ENCODE data around the gene ANK3.

ANK3 gene

DNA sequence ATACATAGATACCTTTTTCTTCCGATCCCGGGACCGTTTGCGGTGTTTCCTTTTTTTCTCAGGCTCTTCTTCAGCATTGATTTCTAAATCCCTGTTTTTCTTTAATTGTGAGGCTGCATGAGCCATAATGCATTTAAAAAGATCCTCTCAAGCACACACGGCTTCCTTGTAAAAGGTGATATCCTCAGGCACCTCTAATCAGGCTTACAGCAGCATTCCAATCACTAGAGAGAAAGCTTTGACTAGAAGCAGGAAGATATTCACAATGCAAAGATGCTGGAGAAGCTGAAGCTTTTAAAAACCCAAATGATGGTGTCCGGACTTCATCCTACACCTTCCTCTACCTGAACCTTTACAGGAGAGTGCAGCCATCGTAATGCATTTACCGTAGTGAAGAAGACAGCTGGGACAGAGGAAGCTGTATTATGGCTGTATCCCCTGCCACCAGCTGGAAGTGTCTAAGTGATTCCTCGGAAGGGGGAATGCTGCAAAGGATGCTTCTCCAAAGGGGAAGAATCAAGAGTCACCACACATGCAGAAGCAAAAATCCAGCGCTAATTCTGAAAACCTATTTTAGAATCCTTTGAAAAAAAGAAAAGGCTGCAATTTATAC lies at the start of gene ANK3:
Gene ANK3, minus strand, starts transcription at position 463 of the 613 bp plus-strand sequence. Its CDS starts 337 bp downstream, at position 126.
- Mint-ChIP-seq H3K27ac (no peak within 1 kb of the TSS), H3K27me3 (no peaks in the 10 kb centered on the region), H3K9me3 (no peaks in the 10 kb centered on the region), H3K4me1 (ENCODE audit: low read depth) (no peaks in the 10 kb centered on the region), H3K36me3 (ENCODE audit: low read depth) (no peaks in the 10 kb centered on the region), H3K4me3 (no peak within 1 kb of the TSS)

DNA sequence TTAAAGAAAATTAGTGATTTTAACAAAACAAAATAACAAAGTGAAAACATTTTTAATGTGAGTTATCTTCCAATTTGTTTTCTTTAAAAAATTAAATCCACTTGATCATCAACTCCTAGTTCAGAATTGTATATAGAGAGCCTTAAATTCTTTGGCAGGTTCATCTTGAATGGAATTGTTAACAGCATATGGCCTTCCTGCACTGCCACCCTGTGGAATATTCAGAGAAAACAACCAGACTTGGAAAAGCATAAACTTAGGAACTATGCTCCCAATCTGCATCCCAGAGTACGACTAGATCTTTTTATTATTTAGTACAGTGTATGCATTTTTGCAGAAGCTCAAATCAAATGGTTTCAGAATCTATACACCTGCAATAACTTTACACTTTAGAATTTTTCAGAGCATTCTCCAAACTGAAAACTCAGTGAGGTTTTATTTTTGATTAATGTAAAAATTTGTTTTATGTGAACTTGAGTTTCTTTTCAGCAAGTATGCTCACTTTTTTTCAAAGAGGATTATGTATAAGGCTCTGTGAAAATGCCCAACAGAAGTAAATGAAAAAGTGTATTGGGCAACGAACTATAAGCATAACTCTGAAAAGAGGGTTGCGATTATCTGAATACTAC lies 44.9 kb upstream of the ANK3 start:
- H3K9me3 Mint-ChIP-seq: no peaks in the 10 kb centered on the region
- H3K36me3 Mint-ChIP-seq (ENCODE audit: low read depth): no peaks in the 10 kb centered on the region
- H3K27me3 Mint-ChIP-seq: no peaks in the 10 kb centered on the region
- H3K4me3 Mint-ChIP-seq: no peak overlapping the region
- H3K27ac Mint-ChIP-seq: no peak overlapping the region
- no peaks in the 10 kb centered on the region for H3K4me1 Mint-ChIP-seq (ENCODE audit: low read depth)

DNA sequence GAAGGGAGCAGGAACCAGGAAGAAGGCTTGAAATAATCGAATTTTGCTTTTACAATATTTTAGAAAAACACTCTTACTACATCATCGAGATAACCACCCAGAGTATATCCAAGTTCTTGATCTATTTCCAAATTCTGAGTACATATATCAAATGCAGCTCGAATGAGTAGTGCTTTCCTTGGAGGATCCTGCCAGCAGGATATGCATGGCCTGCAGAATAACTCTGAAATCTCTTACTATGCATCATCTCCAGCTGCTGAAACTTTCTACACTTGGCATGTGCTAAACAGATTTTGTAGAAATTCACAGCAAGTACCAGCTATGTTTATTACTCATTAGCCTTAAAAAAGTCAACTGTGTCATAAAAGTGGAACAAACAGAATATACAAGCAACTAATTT lies 44.0 kb upstream of the ANK3 start:
- Mint-ChIP-seq H3K27ac (no peak overlapping the region), H3K4me1 (ENCODE audit: low read depth) (no peaks in the 10 kb centered on the region), H3K27me3 (no peaks in the 10 kb centered on the region), H3K36me3 (ENCODE audit: low read depth) (no peaks in the 10 kb centered on the region), H3K4me3 (no peak overlapping the region), H3K9me3 (no peaks in the 10 kb centered on the region)

DNA sequence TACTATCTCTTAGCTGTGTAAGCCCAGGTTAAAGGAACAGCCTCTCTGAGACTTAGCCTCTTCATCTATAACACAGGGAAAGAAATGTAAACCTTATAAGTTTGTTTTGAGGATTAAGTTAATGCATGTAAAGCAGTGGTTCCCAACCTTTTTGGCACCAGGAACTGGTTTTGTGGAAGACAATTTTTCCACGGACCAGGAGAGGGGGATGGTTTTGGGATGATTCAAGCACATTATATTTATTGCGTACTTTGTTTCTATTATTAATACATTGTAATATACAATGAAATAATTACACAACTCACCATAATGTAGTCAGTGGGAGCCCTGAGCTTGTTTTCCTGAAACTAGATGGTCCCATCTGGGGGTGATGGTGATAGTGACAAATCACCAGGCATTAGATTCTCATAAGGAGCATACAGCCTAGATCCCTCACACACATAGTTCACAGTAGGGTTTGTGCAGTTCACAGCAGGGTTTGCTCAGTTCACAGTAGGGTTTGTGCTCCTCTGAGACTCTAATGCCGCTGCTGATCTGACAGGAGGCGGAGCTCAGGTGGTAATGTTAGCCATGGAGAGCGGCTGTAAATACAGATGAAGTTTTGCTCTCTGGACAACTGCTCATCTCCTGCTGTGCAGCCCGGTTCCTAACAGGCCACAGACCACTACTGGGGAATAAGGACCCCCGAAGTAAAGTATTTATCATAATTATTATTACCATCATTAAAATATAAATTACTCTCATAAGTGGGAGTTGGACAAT lies 41.3 kb upstream of the ANK3 start:
- H3K4me1 Mint-ChIP-seq (ENCODE audit: low read depth): no peaks in the 10 kb centered on the region
- no peak overlapping the region for H3K27ac Mint-ChIP-seq
- no peaks in the 10 kb centered on the region for H3K9me3 Mint-ChIP-seq
- H3K36me3 Mint-ChIP-seq (ENCODE audit: low read depth): no peaks in the 10 kb centered on the region
- no peaks in the 10 kb centered on the region for H3K27me3 Mint-ChIP-seq
- no peak overlapping the region for H3K4me3 Mint-ChIP-seq

DNA sequence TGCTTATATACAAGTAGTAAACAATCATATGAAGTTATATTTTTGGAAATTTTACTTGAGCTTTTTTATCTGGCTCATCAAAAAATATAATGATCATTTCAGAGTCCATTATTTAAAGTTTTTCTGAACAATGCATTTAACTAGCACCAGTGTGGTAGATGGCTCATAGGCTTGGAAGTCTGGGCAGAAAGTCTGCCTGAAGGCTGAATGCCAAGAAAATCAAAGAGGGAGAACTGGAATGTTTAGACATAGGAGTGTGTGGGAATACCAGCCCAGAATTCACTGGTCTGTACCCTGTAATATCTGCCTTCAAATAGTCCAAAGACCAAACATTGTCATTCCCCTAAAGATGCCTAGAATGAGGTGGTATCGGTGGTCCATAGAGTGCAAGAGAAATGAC lies 40.3 kb upstream of the ANK3 start:
- H3K4me3 Mint-ChIP-seq: no peak overlapping the region
- H3K36me3 Mint-ChIP-seq (ENCODE audit: low read depth): no peaks in the 10 kb centered on the region
- H3K27me3 Mint-ChIP-seq: no peaks in the 10 kb centered on the region
- no peaks in the 10 kb centered on the region for H3K9me3 Mint-ChIP-seq
- H3K27ac Mint-ChIP-seq: no peak overlapping the region
- no peaks in the 10 kb centered on the region for H3K4me1 Mint-ChIP-seq (ENCODE audit: low read depth)

DNA sequence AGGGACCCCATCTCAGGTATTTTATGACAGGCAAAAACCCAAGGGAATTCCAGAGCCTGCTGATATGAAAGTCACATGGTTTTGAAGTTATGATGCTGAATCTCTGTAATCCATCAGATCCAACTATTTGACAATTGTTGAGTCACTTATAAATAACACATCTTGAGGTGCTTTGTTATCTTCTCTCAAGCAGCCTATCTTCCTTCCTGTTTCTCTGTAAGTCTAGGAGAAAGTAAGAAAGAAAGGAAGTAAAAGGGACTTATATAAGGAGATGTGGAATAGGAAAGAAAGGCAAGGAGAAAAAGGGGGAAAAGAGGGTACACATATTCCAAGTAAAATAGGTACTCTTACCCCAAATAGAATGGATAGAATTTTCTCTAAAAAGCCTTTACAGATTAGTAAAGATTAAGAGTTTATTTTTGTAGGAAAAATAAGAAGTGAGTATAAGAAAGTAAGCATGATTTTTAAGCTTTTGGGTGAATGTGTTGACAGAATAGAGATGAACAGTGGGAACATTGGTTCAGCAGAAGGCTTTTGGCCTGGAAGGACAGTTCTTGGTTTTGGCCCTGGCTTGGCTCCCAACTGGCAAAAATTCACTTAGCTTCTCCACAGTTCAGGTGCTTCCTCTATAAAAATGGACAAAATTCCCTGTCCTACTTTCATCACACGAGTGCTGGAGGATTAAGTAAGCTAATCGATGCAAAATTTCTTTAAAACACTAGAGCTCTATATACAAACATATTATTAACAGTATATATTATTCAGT lies 39.6 kb upstream of the ANK3 start:
- no peak overlapping the region for H3K27ac Mint-ChIP-seq
- no peaks in the 10 kb centered on the region for H3K36me3 Mint-ChIP-seq (ENCODE audit: low read depth)
- no peaks in the 10 kb centered on the region for H3K27me3 Mint-ChIP-seq
- H3K4me1 Mint-ChIP-seq (ENCODE audit: low read depth): no peaks in the 10 kb centered on the region
- no peak overlapping the region for H3K4me3 Mint-ChIP-seq
- no peaks in the 10 kb centered on the region for H3K9me3 Mint-ChIP-seq

DNA sequence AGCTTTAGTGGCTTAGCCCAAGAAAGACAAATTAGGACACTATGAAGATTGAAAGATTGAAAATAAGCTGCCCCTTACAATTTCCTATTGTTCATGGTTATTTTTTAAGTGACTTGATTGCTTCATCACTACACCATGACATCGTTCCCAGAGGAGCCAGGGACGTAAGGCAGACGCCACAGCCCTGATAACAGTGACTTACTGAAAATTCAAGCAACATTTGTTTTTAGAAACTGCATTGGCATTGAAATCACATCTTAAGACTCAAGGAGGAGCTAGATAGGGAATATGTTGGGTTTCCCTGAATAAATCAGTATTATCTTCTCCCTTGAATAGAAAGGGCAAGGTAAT lies 38.7 kb upstream of the ANK3 start:
- Mint-ChIP-seq H3K4me1 (ENCODE audit: low read depth) (no peaks in the 10 kb centered on the region), H3K9me3 (no peaks in the 10 kb centered on the region), H3K4me3 (no peak overlapping the region), H3K27me3 (no peaks in the 10 kb centered on the region), H3K36me3 (ENCODE audit: low read depth) (no peaks in the 10 kb centered on the region), H3K27ac (no peak overlapping the region)

DNA sequence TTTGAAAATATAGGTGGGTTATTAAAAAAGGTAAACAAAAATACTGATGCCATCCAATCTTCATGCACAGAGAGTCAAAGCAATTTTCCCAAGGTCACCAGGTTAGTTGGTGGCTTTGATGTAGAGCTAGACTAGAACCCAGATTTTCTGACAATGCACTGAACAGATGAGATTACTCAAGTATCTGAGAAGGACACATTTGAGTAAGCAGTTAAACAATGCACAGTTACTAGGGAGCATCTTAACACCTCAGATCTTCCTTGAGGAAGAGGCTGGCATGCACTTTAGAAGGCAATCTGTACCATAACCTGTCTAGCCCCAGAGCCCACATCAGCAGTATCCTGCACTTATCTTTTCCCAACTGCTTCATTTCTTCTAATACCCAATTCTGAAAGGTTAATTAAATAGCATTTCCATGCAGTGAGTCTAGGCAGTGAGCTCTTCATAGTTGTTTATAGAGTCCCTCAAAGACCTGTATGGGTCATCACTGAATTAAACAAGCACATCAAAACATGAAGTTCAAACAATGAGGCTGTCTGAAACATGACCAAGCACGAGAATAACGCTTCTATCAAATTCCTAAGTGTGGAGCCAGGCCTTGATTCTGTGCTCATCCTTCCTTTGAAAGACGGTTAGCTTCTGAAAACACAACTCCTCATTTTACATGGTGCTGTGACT lies 38.2 kb upstream of the ANK3 start:
- H3K27ac Mint-ChIP-seq: no peak overlapping the region
- no peaks in the 10 kb centered on the region for H3K27me3 Mint-ChIP-seq
- no peaks in the 10 kb centered on the region for H3K36me3 Mint-ChIP-seq (ENCODE audit: low read depth)
- H3K4me1 Mint-ChIP-seq (ENCODE audit: low read depth): no peaks in the 10 kb centered on the region
- H3K9me3 Mint-ChIP-seq: no peaks in the 10 kb centered on the region
- no peak overlapping the region for H3K4me3 Mint-ChIP-seq

DNA sequence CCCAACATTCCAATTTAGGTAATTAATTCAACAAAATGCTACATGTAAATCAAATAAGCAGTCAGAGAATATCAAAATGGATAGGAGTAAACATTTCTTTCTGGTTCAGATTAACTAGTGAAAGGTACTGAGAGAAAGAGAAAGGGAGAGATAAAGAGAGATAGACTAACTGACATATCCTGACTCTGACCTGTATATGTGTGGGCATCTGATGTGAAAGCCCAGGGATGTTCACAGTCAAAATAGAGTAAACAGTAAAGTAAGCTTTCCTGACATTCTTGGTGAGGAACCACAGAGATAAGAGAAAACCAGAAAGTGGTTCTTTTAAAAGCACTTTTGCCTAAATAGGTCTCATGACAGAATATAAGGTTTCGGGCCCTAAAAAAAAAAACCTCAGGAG lies 37.5 kb upstream of the ANK3 start:
- Mint-ChIP-seq H3K4me1 (ENCODE audit: low read depth) (no peaks in the 10 kb centered on the region), H3K27me3 (no peaks in the 10 kb centered on the region), H3K4me3 (no peak overlapping the region), H3K27ac (no peak overlapping the region), H3K36me3 (ENCODE audit: low read depth) (no peaks in the 10 kb centered on the region), H3K9me3 (no peaks in the 10 kb centered on the region)

DNA sequence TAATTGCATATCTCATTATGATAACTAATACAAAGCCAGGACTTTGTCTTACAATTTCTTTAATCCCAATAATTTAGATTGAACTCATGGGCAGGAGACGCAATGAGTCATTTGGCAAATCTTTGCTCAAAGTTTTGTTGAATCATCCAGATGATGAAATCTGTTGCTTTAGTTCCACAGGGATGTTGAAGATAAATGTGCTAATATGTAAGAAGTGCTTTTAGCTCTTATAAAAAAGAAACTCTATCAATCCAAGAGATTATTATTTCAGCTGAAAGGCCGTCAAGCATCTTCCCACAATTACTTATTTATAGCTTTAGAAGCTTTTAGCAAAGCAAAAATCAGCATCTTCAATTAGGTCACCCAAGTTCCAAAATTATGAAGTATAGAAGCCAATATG lies 36.8 kb upstream of the ANK3 start:
- Mint-ChIP-seq H3K4me3 (no peak overlapping the region), H3K36me3 (ENCODE audit: low read depth) (no peaks in the 10 kb centered on the region), H3K27me3 (no peaks in the 10 kb centered on the region), H3K4me1 (ENCODE audit: low read depth) (no peaks in the 10 kb centered on the region), H3K9me3 (no peaks in the 10 kb centered on the region), H3K27ac (no peak overlapping the region)

DNA sequence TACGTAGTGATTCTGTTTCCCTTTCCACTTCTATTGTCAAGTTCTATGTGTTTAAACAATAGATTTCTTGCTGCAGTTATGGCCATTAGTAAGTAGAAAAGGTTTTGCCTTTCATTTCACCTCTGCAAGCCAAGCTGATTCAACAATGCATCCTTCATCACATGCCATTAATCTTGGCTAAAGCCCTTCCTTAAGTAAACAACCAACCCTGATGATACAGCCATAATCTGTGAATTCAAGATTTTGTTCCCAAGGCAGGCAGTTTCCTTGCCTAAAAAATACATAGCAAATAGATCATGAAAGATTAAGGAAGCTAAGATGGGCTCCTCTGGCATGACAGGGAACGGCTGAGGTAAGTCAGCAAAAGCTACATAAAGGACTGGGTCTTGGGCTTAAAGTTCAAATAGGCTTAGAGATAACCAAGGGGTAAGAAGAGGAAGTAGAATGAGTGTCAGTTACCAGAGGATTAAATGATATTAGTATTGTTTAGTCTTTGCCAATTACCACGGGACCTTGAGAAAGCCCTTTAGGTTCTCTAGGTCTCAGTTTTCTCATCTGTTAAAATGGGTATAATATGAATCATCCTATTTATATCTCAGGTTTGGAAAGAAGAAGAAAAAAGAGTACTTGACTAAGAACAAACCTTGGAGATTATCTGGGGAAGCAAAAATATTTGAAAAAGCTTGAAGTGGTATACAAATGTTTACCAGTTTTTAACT lies 35.9 kb upstream of the ANK3 start:
- no peaks in the 10 kb centered on the region for H3K4me1 Mint-ChIP-seq (ENCODE audit: low read depth)
- no peaks in the 10 kb centered on the region for H3K36me3 Mint-ChIP-seq (ENCODE audit: low read depth)
- H3K9me3 Mint-ChIP-seq: no peaks in the 10 kb centered on the region
- no peaks in the 10 kb centered on the region for H3K27me3 Mint-ChIP-seq
- H3K4me3 Mint-ChIP-seq: no peak overlapping the region
- H3K27ac Mint-ChIP-seq: no peak overlapping the region

DNA sequence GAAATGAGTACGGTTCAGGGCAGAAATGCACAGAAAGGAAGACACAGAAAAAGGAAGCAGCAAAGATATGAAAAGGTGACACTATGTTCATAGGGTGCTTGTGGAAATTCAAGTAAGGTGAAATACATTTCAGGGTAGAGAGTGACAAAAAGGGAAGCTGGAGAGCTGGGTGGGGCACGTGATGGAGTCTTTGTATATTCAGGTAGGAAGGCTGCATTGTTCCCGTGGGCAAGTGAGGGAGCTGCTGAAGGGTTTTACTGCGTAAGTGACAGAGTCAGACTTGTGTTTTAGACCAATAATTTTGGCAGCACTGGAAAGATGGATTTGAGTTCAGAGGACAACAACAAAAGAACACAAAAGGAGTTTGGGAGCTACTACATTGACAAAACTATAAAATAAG lies 35.3 kb upstream of the ANK3 start:
- Mint-ChIP-seq H3K27ac (no peak overlapping the region), H3K4me1 (ENCODE audit: low read depth) (no peaks in the 10 kb centered on the region), H3K9me3 (no peaks in the 10 kb centered on the region), H3K36me3 (ENCODE audit: low read depth) (no peaks in the 10 kb centered on the region), H3K4me3 (no peak overlapping the region), H3K27me3 (no peaks in the 10 kb centered on the region)

DNA sequence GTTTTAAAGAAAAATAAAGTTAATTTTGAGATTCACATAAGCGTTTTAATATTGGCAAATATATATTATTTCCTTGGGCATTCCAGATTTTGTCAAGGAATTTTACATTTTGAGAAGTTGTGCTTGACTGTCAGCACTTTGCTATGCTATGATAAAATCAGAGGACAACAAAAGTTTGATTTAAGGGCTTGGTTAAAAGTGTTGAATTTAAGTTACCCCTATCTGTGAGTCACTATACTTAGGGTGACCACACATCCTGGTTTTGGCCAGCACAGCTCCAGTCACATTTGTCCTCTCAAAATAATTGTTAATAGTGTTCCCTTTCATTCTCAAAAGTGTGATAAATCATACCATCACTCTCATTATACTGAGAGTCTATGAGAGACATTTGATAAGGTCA lies 34.2 kb upstream of the ANK3 start:
- H3K27ac Mint-ChIP-seq: no peak overlapping the region
- H3K27me3 Mint-ChIP-seq: no peaks in the 10 kb centered on the region
- H3K4me1 Mint-ChIP-seq (ENCODE audit: low read depth): no peaks in the 10 kb centered on the region
- no peaks in the 10 kb centered on the region for H3K36me3 Mint-ChIP-seq (ENCODE audit: low read depth)
- no peak overlapping the region for H3K4me3 Mint-ChIP-seq
- no peaks in the 10 kb centered on the region for H3K9me3 Mint-ChIP-seq

DNA sequence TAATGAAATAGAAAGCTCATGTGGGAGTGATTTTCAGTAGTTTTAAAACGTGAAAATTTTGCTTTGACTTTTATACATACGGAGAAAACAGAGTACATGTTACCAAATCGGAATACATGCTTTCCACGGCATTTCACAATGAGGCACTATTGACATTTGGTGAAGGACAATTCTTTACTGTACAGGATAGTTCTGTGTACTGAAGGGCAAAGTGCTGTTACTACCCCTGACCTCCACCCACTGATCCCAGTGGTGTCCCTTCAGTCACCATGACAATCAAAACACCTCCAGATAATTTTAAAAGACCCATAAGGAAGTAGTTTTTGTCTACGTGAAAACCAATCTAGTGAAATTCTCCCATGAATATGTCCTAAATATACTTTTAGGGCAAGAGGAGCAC lies 33.1 kb upstream of the ANK3 start:
- no peaks in the 10 kb centered on the region for H3K36me3 Mint-ChIP-seq (ENCODE audit: low read depth)
- no peak overlapping the region for H3K4me3 Mint-ChIP-seq
- H3K27ac Mint-ChIP-seq: no peak overlapping the region
- no peaks in the 10 kb centered on the region for H3K4me1 Mint-ChIP-seq (ENCODE audit: low read depth)
- no peaks in the 10 kb centered on the region for H3K9me3 Mint-ChIP-seq
- no peaks in the 10 kb centered on the region for H3K27me3 Mint-ChIP-seq
